ENCODE data around the gene TRPM2.

DNA sequence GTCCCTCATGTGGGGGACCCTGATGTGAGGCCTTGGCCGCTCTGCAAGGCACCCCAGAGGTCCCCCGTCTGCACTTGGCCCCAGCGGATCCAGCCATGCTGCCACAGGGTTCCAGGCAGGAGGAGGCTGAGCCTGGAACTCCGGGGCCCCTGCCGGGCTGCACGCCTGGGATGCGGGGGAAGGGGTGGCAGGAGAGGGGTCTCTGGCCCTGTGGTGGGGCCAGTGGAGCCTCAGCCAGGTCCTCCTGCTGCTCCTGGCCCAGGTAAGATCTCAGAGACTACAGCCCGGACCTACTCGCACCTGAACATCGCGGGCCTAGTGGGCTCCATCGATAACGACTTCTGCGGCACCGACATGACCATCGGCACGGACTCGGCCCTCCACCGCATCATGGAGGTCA, 40.7 kb upstream of the TRPM2 start:
- TF ChIP-seq, protein P1, sequence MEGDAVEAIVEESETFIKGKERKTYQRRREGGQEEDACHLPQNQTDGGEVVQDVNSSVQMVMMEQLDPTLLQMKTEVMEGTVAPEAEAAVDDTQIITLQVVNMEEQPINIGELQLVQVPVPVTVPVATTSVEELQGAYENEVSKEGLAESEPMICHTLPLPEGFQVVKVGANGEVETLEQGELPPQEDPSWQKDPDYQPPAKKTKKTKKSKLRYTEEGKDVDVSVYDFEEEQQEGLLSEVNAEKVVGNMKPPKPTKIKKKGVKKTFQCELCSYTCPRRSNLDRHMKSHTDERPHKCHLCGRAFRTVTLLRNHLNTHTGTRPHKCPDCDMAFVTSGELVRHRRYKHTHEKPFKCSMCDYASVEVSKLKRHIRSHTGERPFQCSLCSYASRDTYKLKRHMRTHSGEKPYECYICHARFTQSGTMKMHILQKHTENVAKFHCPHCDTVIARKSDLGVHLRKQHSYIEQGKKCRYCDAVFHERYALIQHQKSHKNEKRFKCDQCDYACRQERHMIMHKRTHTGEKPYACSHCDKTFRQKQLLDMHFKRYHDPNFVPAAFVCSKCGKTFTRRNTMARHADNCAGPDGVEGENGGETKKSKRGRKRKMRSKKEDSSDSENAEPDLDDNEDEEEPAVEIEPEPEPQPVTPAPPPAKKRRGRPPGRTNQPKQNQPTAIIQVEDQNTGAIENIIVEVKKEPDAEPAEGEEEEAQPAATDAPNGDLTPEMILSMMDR (IDR thresholded peaks at IDR 0.05; ENCODE audit: borderline replicate concordance, extremely low read depth, low read length, poor library complexity, severe bottlenecking): no peak
- no peak for TF ChIP-seq EZH2 (IDR thresholded peaks at IDR 0.05; ENCODE audit: borderline replicate concordance, low read depth, low read length, severe bottlenecking)

Data from DND-41 (cell line).